Ascending aorta (tissue), 2 donors: ENCODE measurements around the gene SIPA1. TPM values are rescaled to one million over a fixed set of nuclear protein-coding genes. Genes with fewer than 3 reads are reported as not detected.

ENCODE experiments used
- DNase-seq, 2 donors: peaks; one replicate each; pipeline ENCODE4 v3.0.0-alpha.2; 2019; ENCODE audit warnings: low spot score in 2 of 2
- H3K27ac ChIP-seq, 2 donors: fragments of 200-600 bp; sonication (generic); one replicate each; pipeline ENCODE4 v1.5.1; 2016 to 2017; ENCODE audit warnings: mild to moderate bottlenecking in 1 of 2
- H3K27me3 ChIP-seq: fragments of 200-600 bp; sonication (generic); one replicate; pipeline ENCODE4 v1.5.1; 2017
- H3K36me3 ChIP-seq, 2 donors: fragments of 200-600 bp; sonication (generic); one replicate each; pipeline ENCODE4 v1.5.1; 2016
- H3K4me1 ChIP-seq, 2 donors: fragments of 200-600 bp; sonication (generic); one replicate each; pipeline ENCODE4 v1.5.1; 2016 to 2017; ENCODE audit warnings: mild to moderate bottlenecking in 1 of 2
- H3K4me3 ChIP-seq, 2 donors: fragments of 200-600 bp; sonication (generic); one replicate each; pipeline ENCODE4 v1.5.1; 2016 to 2017; ENCODE audit warnings: mild to moderate bottlenecking in 1 of 2
- H3K9me3 ChIP-seq, 2 donors: fragments of 200-600 bp; sonication (generic); one replicate each; pipeline ENCODE4 v1.5.1; 2016
- CTCF ChIP-seq, 3 experiments: fragments of 200-600 bp in 2 of 3; fragments of 450-650 bp in 1 of 3; sonication (generic) in 2 of 3; IDR thresholded peaks; one replicate each; pipeline ENCODE4 v1.5.1; 2016 to 2019; ENCODE audit warnings: antibody characterized with exemption in 3 of 3, mild to moderate bottlenecking in 1 of 3, moderate library complexity in 1 of 3
- intact Hi-C: fragments of 100-400 bp; cut with DNase I; formaldehyde crosslinking; loops from one replicate; pipeline ENCODE4 v1.15.1; 2023
- total RNA-seq: library from RNA; depleted of rRNA; stranded (reverse); fragments of >200 nt; gene quantifications from one replicate; pipeline ENCODE4 v1.1.0, GENCODE V29; 2016

SIPA1 gene
- total RNA-seq, 1 donor from 2014 or later: 145 TPM

GRCh38 chr11:65604258-65604657, 33.6 kb upstream of the SIPA1 start:
- Histone ChIP-seq H3K27ac (peak overlapping the region in 1 of 2 donors; percentile 8), H3K27me3 (no peaks in the 10 kb centered on the region), H3K4me1 (peaks cover 0 to 15% of the 10 kb centered on the region in 2 donors), H3K4me3 (no peak overlapping the region), H3K9me3 (no peaks in the 10 kb centered on the region), H3K36me3 (peaks cover 44 to 61% of the 10 kb centered on the region in 2 donors)
- TF ChIP-seq CTCF (IDR thresholded peaks at IDR 0.05): no peak
- intact Hi-C loops: no loop called here
- DNase-seq: no peak

GRCh38 chr11:65606876-65607613, 30.9 kb upstream of the SIPA1 start:
- peaks cover 0 to 27% of the 10 kb centered on the region in 2 donors for H3K4me1 ChIP-seq
- peak overlapping the region; percentile 73 to 80 for H3K27ac ChIP-seq
- no peak for TF ChIP-seq CTCF (IDR thresholded peaks at IDR 0.05)
- H3K4me3 ChIP-seq: peak overlapping the region; percentile 40 to 43
- peaks cover 37 to 52% of the 10 kb centered on the region in 2 donors for H3K36me3 ChIP-seq
- H3K9me3 ChIP-seq: no peaks in the 10 kb centered on the region
- H3K27me3 ChIP-seq: no peaks in the 10 kb centered on the region
- peak; percentile 74 to 97 for DNase-seq
- intact Hi-C loops: loop anchor here (2.0 kb wide), 1 partner anchor 30 kb away; the partner anchor contains the start of gene EHBP1L1

- Histone ChIP-seq H3K4me1 (peaks cover 5 to 34% of the 10 kb centered on the region in 2 donors), H3K4me3 (peak overlapping the region; percentile 40 to 43), H3K36me3 (peaks cover 37 to 46% of the 10 kb centered on the region in 2 donors), H3K9me3 (no peaks in the 10 kb centered on the region), H3K27me3 (no peaks in the 10 kb centered on the region), H3K27ac (peak overlapping the region in 1 of 2 donors; percentile 39)
- TF ChIP-seq CTCF (IDR thresholded peaks at IDR 0.05): no peak
- no peak for DNase-seq
- intact Hi-C loops: loop anchor here (2.0 kb wide), 1 partner anchor 31 kb away; the partner anchor contains the start of gene EHBP1L1
Measured at GRCh38 chr11:65607614-65608426, 30.1 kb upstream of the SIPA1 start.

GRCh38 chr11:65609229-65609628, 28.7 kb upstream of the SIPA1 start:
- no peak for TF ChIP-seq CTCF (IDR thresholded peaks at IDR 0.05)
- intact Hi-C loops: no loop called here
- Histone ChIP-seq H3K9me3 (no peaks in the 10 kb centered on the region), H3K4me3 (no peak overlapping the region), H3K27me3 (no peaks in the 10 kb centered on the region), H3K27ac (no peak overlapping the region), H3K4me1 (peaks cover 8 to 40% of the 10 kb centered on the region in 2 donors), H3K36me3 (peaks cover 23 to 32% of the 10 kb centered on the region in 2 donors)
- DNase-seq: no peak

- intact Hi-C loops: loop anchor here (5.0 to 10.0 kb wide), 2 partner anchors 82 to 105 kb away; partner anchors contain the start of genes KAT5 and SCYL1
- Histone ChIP-seq H3K4me1 (peaks cover 8 to 40% of the 10 kb centered on the region in 2 donors), H3K27me3 (no peaks in the 10 kb centered on the region), H3K9me3 (no peaks in the 10 kb centered on the region), H3K4me3 (no peak overlapping the region), H3K27ac (no peak overlapping the region), H3K36me3 (peaks cover 19 to 27% of the 10 kb centered on the region in 2 donors)
- DNase-seq: no peak
- no peak for TF ChIP-seq CTCF (IDR thresholded peaks at IDR 0.05)
Measured at GRCh38 chr11:65609665-65610064, 28.2 kb upstream of the SIPA1 start.
